GM21528 (cell line): Measurements from ENCODE around the gene SYAP1.
"Not testable (repeated sequence)": the region's sequence is repeated elsewhere in the genome, so short reads cannot be mapped to it uniquely, and the experiment has no call there.

Source experiments
- ATAC-seq: cut with Tn5 transposase; IDR thresholded peaks from one replicate; pipeline ENCODE4 v1.9.1; 2021; ENCODE audit warnings: mild to moderate bottlenecking, moderate library complexity; ENCODE audit not compliant: unreplicated experiment, low FRiP score

SYAP1 gene

GRCh38 chrX:16719334-16720084, at the start of gene SYAP1:
Gene SYAP1, plus strand, starts transcription at chrX:16719612. Its CDS starts 113 bp downstream, at chrX:16719725.
- peak; percentile 99 for ATAC-seq

GRCh38 chrX:16671005-16671404, 48.4 kb upstream of the SYAP1 start:
- ATAC-seq: no peak

GRCh38 chrX:16678689-16679088, 40.7 kb upstream of the SYAP1 start:
- no peak for ATAC-seq

- ATAC-seq: no peak
These were observed 36.3 kb upstream of the SYAP1 start for GRCh38 chrX:16683007-16683664.

- no peak for ATAC-seq
These were observed 31.9 kb upstream of the SYAP1 start for GRCh38 chrX:16687514-16687913.

GRCh38 chrX:16695079-16695676, 24.2 kb upstream of the SYAP1 start:
- ATAC-seq: no peak

- ATAC-seq: no peak
These were observed 22.5 kb upstream of the SYAP1 start for GRCh38 chrX:16696956-16697355.

- ATAC-seq: no peak
These were observed 20.0 kb upstream of the SYAP1 start for GRCh38 chrX:16699389-16699788.

- ATAC-seq: no peak
These were observed 18.7 kb upstream of the SYAP1 start for GRCh38 chrX:16700734-16701133.

- ATAC-seq: no peak
These were observed 16.5 kb upstream of the SYAP1 start for GRCh38 chrX:16702700-16703599.

- no peak for ATAC-seq
These were observed 14.0 kb upstream of the SYAP1 start for GRCh38 chrX:16705370-16705769.

- no peak for ATAC-seq
These were observed 11.4 kb upstream of the SYAP1 start for GRCh38 chrX:16708016-16708415.

- no peak for ATAC-seq
These were observed 8.1 kb upstream of the SYAP1 start for GRCh38 chrX:16711219-16711811.

GRCh38 chrX:16711893-16712547, 7.4 kb upstream of the SYAP1 start:
- peak; percentile 39 for ATAC-seq

- peak; percentile 78 for ATAC-seq
These were observed 6.8 kb upstream of the SYAP1 start, which contains the start of gene CTPS2 for GRCh38 chrX:16712548-16713155. Gene CTPS2, minus strand, starts transcription at chrX:16712669. Its CDS starts 9,767 bp downstream, at chrX:16702902.

- ATAC-seq: no peak
These were observed 4.9 kb upstream of the SYAP1 start for GRCh38 chrX:16714504-16714903.

GRCh38 chrX:16715638-16716037, 3.8 kb upstream of the SYAP1 start:
- not testable (repeated sequence) for ATAC-seq

- ATAC-seq: not testable (repeated sequence)
These were observed 3.0 kb upstream of the SYAP1 start for GRCh38 chrX:16716451-16716850.

GRCh38 chrX:16718824-16719333, 533 bp upstream of the SYAP1 start:
- ATAC-seq: peak; percentile 37
